ENCODE measurements around the gene AQR.
"Not testable (repeated sequence)": the region's sequence is repeated elsewhere in the genome, so short reads cannot be mapped to it uniquely, and the experiment has no call there.

AQR gene

GRCh38 chr15:34952481-34952880 is 17.1 kb downstream of the AQR start:
- no peak for DNase-seq

- peak; percentile 39 for DNase-seq
Observed at GRCh38 chr15:34951993-34952392, 17.5 kb downstream of the AQR start.

- DNase-seq: peak; percentile 13
Observed at GRCh38 chr15:34944936-34945335, 24.6 kb downstream of the AQR start.

GRCh38 chr15:34943711-34944110 is 25.8 kb downstream of the AQR start:
- DNase-seq: no peak

GRCh38 chr15:34943264-34943663 is 26.3 kb downstream of the AQR start:
- not testable (repeated sequence) for DNase-seq

GRCh38 chr15:34942363-34942762 is 27.2 kb downstream of the AQR start:
- DNase-seq: peak; percentile 31

- DNase-seq: no peak
Observed at GRCh38 chr15:34941831-34942230, 27.7 kb downstream of the AQR start.

GRCh38 chr15:34941185-34941698 is 28.3 kb downstream of the AQR start:
- DNase-seq: no peak

GRCh38 chr15:34933432-34933975 is 36.0 kb downstream of the AQR start:
- no peak for DNase-seq

GRCh38 chr15:34928349-34928748 is 41.2 kb downstream of the AQR start:
- not testable (repeated sequence) for DNase-seq

GRCh38 chr15:34927726-34928125 is 41.8 kb downstream of the AQR start:
- DNase-seq: no peak

GRCh38 chr15:34914317-34914716 is 55.2 kb downstream of the AQR start:
- DNase-seq: no peak

GRCh38 chr15:34905047-34905446 is 64.5 kb downstream of the AQR start:
- no peak for DNase-seq

- DNase-seq: no peak
Observed at GRCh38 chr15:34904527-34904926, 65.0 kb downstream of the AQR start.

GRCh38 chr15:34900748-34901147 is 68.8 kb downstream of the AQR start:
- DNase-seq: no peak

- no peak for DNase-seq
Observed at GRCh38 chr15:34896183-34896582, 73.4 kb downstream of the AQR start.

GRCh38 chr15:34893967-34894366 is 75.6 kb downstream of the AQR start:
- DNase-seq: no peak

GRCh38 chr15:34892963-34893591 is 76.5 kb downstream of the AQR start:
- no peak for DNase-seq

- DNase-seq: peak; percentile 18
Observed at GRCh38 chr15:34890424-34890823, 79.1 kb downstream of the AQR start.

- peak; percentile 52 for DNase-seq
Observed at GRCh38 chr15:34889476-34889875, 80.1 kb downstream of the AQR start.

GRCh38 chr15:34886134-34886533 is 83.4 kb downstream of the AQR start:
- DNase-seq: peak; percentile 10

GRCh38 chr15:34883633-34884032 is 85.9 kb downstream of the AQR start:
- peak; percentile 12 for DNase-seq

GRCh38 chr15:34883042-34883441 is 86.5 kb downstream of the AQR start:
- DNase-seq: no peak

- DNase-seq: no peak
Observed at GRCh38 chr15:34879107-34879506, 90.4 kb downstream of the AQR start.

GRCh38 chr15:34876640-34877039 is 92.9 kb downstream of the AQR start:
- no peak for DNase-seq

Measured in EL (cell line).